Measurements from ENCODE around the gene LRP2. TPM values are rescaled to one million over a fixed set of nuclear protein-coding genes. Genes with fewer than 3 reads are reported as not detected.

LRP2 gene
- total and polyA plus RNA-seq, 2 of the 4 experiments (the other 2 are of a cell fraction): not detected

- ATAC-seq (ENCODE audit: low read depth) (no peak), DNase-seq (no peak)
- no peak overlapping the region for H2AK9ac ChIP-seq (replicated peaks; ENCODE audit: low read depth, low read length, poor library complexity)
- H4K5ac ChIP-seq (ENCODE audit: low read depth, low read length): no peak overlapping the region
- no CpG with 5 or more reads among the region's 4 CpGs for WGBS, 2 experiments (ENCODE audit: extremely low coverage in 2 of 2, insufficient read length in 1 of 2)
- no peak overlapping the region for H2AFZ ChIP-seq (replicated peaks; ENCODE audit: low read length, poor library complexity)
- no peak overlapping the region for H2BK15ac ChIP-seq (ENCODE audit: low read depth, low read length)
- no peak overlapping the region for H2BK20ac ChIP-seq (ENCODE audit: low read depth, low read length)
- H3K27me3 ChIP-seq (ENCODE audit: control insufficient read depth, insufficient read depth, low read length): no peaks in the 10 kb centered on the region
- H2AK5ac ChIP-seq (ENCODE audit: low read depth, low read length): no peak overlapping the region
- H4K8ac ChIP-seq (ENCODE audit: low read depth in 2 of 2, low read length in 2 of 2): no peak overlapping the region
- no peak overlapping the region for H3K18ac ChIP-seq (ENCODE audit: low read depth, low read length)
- H3K56ac ChIP-seq (ENCODE audit: extremely low read depth, insufficient read depth, low read length): no peak overlapping the region
- H2BK5ac ChIP-seq (ENCODE audit: low read depth, low read length, poor library complexity, severe bottlenecking): no peak overlapping the region
- TF ChIP-seq RFX5 (IDR thresholded peaks at IDR 0.05; ENCODE audit: low read depth, low read length) (no peak), MAFK (IDR thresholded peaks at IDR 0.05; ENCODE audit: low read depth, low read length) (peak; percentile 70)
- no peak overlapping the region for H2BK120ac ChIP-seq (ENCODE audit: low read depth, low read length)
- H4K91ac ChIP-seq (ENCODE audit: insufficient read depth, low read depth, low read length): no peak overlapping the region
- no peak overlapping the region for H3K23ac ChIP-seq (ENCODE audit: low read depth, low read length)
- no peak overlapping the region for H3K27ac ChIP-seq (ENCODE audit: insufficient read depth, low read length)
- no peak overlapping the region for H3K14ac ChIP-seq (replicated peaks; ENCODE audit: low read depth, low read length)
- no peaks in the 10 kb centered on the region for H3K4me1 ChIP-seq (ENCODE audit: control insufficient read depth, insufficient read depth, low read length)
- H3K4ac ChIP-seq (ENCODE audit: low read depth, low read length): no peak overlapping the region
- dilution Hi-C loops (cut with HindIII; ENCODE audit: low sequenced_read_pairs, unreplicated experiment) (no loop called here), intact Hi-C loops (cut with micrococcal nuclease) (no loop called here), in situ Hi-C loops (cut with MboI; ENCODE audit: low sequenced_read_pairs) (no loop called here)
- H3K9me3 ChIP-seq (ENCODE audit: control insufficient read depth, insufficient read depth, low read length): no peaks in the 10 kb centered on the region
- ChIA-PET CTCF (no interaction called here), POLR2A (ENCODE audit: unreplicated experiment) (no interaction called here)
- no peak overlapping the region for H3K4me3 ChIP-seq (ENCODE audit: insufficient read depth, low read depth, low read length)
- no peak overlapping the region for H3K9ac ChIP-seq (ENCODE audit: low read depth, low read length)
- no peaks in the 10 kb centered on the region for H3K9me1 ChIP-seq (ENCODE audit: insufficient read depth, low read length)
- H3K36me3 ChIP-seq (ENCODE audit: control insufficient read depth, insufficient read depth, low read length): no peaks in the 10 kb centered on the region
- no peaks in the 10 kb centered on the region for H4K20me1 ChIP-seq (ENCODE audit: insufficient read depth, low read length)
- no peaks in the 10 kb centered on the region for H3K79me1 ChIP-seq (ENCODE audit: low read depth in 1 of 2, low read length in 2 of 2)
- no peak overlapping the region for H3K4me2 ChIP-seq (ENCODE audit: low read depth, low read length)
- no TSS peak for BruUV-seq (replicated peaks)
These were observed 10.2 kb upstream of the LRP2 start for GRCh38 chr2:169372561-169372960.
